T follicular helper cell (primary cell): ENCODE measurements around the gene ARL16.
A peak's percentile ranks its signal among the peaks of the same experiment; 100 is the strongest.

Experiments
- DNase-seq: peaks from one replicate; pipeline ENCODE4 v3.0.0-alpha.2; 2020; ENCODE audit warnings: low read depth

The ARL16 gene

DNA sequence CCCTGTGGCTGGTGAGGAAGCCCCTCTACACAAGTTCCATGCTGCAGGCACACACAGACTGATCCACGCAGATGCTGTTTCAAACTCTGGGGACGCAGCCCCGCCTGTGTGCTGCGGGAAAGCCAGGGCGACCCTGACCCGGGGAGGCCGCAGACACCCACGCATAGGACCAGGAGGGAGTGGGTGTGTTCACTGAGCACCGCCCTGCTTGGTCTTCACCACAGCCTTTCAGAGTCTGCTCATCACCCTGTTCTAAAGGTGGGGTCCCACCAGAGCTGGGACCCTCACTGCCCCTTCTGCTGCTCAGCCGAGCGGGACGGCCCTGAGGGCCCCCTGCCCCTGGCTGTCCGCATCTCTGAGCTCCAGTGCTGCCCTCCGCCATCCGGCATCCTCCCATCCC is 39.1 kb downstream of the ARL16 start:
- no peak for DNase-seq

DNA sequence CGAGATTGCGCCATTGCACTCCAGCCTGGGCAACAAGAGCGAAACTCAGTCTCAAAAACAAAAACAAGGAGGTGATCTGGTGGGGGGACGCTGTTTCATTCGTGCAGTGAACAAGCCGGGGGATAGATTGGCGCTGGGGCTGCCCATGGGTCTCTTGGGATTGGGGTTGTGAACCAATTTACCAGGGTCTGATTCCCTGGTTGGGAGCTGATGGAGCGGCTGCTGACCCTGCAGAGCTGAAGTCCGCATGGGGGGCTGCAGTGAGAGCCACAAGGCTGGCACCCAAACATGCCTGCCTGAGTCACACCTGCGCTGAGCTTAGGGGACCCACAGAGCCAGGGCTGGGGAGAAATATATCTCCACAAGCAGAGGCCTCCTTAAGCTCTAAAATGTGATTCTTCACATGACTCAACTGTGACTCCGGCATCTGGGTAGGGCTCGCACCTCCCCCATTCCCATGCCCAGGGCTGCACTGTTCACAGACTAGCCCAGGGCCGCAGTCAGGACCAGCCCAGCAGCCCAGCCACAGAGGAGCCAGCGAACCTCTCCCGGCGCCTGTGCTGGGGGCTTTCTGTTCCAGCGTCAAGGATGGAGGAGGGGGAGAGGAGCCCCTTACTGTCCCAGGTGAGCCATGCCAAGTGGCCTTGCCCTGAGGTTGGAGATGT is 41.6 kb downstream of the ARL16 start:
- DNase-seq: no peak

DNA sequence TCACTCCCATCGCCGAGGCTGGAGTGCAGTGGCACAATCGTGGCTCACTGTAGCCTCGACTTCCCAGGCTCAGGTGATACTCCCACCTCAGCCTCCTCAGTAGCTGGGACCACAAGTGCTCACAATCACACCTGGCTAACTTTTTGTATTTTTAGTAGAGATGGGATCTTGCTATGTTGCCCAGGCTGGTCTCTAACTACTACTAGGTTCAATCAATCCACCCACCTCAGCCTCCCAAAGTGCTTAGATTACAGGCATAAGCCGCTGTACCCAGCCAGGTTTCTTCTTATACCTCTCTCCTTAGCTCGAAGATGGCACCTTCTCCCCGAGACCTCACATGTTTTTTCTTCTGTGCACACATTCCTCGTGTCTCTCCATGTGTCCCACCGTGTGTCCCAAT is 43.6 kb downstream of the ARL16 start:
- DNase-seq: no peak

DNA sequence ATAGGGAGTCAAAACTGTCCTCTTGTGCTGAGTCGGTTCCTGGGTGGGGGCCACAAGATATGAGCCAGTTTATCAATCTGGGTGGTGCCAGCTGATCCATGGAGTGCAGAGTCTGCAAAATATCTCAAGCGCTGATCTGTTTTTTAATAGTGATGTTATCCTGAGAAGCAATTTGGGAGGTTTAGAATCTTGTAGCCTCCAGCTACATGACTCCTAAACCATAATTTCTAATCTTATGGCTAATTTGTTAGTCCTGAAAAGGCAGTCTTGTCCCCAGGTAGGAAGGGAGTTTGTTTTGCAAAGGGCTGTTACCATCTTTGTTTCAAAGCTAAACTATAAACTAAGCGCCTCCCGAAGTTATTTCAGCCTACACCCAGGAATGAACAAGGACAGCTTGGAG is 44.9 kb downstream of the ARL16 start:
- no peak for DNase-seq

DNA sequence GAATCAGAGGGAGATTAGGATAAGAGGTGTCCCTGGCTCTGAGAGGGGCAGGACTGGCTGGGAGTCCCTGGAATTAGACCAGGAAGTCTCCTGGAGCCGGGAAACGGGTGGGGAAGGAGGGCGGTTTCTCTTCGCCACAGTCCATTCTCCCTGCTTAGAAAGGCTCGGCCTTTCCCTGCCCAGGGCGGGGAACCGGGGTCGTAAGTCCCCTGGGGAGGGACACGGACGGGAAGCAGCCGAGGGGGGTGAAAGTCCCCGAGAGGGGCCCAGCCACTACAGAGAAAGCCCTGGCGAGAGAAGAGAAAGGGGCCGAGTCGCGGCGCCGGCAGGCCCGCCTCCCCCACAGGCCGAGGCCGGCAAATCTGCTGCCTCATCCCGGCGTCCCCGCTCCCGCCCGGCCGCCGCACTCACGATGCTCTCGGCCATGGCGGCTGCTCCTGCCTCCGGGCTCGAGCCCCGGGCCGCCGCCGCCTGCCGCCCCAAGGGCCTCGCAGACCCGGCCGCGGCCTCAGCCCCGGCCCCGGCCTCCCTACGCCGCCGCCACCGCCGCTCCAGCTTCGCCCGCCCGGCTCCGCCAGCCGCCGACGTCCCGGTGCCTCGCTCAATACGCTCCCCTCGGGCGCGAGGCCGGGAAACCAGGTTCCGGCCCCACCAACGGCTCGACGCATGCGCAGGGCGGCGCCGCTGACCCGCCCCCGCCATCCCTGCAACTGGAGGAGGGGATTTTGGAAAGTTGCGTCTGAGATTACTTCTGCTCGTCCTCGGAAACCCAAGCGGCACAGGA is 46.9 kb downstream of the ARL16 start, which contains the start of the genes NPLOC4 and TSPAN10:
TSS of gene NPLOC4 (minus strand) at position 608 of the 784 bp plus-strand sequence. CDS start at position 426, 182 bp downstream.
TSS of gene TSPAN10 (plus strand) at position 692 of the 784 bp plus-strand sequence. CDS start 5,217 bp downstream, outside the sequence.
- peak; percentile 70 for DNase-seq

DNA sequence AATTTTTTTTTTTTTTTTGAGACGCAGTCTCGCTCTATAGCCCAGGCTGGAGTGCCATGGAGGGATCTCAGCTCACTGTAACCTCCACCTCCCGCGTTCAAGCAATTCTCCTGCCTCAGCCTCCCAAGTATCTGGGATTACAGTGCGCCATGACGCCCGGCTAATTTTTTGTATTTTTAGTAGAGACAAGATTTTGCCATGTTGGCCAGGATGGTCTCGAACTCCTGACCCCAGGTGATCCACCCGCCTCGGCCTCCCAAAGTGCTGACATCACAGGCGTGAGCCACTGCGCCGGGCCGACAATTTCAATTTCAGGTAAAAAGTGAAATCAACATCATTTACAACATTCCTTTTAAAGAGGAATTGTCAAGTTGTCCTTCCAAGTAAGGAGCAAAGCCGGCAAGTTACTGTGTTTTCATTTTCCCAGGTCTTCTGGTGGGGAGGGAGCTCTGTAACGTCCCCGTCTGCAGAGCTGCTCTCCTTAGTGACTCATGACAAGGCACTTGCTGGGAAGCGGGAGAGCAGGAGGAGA is 47.6 kb downstream of the ARL16 start:
- no peak for DNase-seq

DNA sequence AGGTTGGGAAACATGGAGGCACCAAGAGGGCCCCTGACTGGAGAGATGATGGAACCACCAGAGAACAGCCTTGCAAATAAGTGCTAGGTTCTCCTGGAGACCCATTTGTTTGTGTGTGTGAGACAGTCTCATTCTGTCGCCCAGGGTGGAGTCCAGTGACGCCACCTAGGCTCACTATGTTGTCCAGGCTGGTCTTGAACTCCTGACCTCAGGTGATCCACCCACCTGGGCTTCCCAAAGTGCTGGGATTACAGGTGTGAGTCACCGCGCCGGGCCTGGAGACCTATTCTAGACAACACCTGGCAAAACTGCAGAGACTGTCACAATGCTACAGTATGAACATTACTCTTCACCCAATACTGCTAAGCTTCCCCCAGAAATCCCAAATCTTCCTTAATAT is 48.2 kb downstream of the ARL16 start:
- no peak for DNase-seq

DNA sequence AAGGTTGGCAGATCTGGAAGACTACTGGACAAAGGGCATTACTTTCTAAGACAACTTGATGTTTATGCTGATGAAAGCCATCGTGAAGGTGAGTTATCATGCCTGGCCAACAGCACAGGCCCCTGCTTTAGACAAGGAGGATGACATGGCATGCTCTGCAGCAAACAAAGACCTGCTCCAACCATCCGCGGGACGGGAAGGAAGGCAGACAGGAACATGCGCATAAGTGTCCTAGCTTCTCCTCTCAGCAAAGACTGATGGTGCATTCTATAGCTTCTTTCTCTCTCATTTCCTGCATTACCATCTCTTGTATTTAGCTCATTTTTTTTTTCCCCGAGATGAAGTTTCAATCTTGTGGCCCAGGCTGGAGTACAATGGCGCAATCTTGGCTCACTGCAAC is 52.1 kb downstream of the ARL16 start:
- DNase-seq: no peak
